Measurements from ENCODE around the gene ETS1.

- no peak for TF ChIP-seq CTCF (conservative IDR thresholded peaks at IDR 0.05 in 1 of 2, IDR thresholded peaks at IDR 0.05 in 1 of 2; ENCODE audit: extremely low read depth in 1 of 2, insufficient read depth in 1 of 2, low read depth in 1 of 2, low read length in 2 of 2)
- no peak for TF ChIP-seq EZH2 (IDR thresholded peaks at IDR 0.05; ENCODE audit: borderline replicate concordance, low read length)
Measured at GRCh38 chr11:128598096-128598495, 10.7 kb upstream of the ETS1 start.

Measured in mammary epithelial cell (primary cell).